Tibial nerve (tissue), 4 donors: ENCODE measurements around the gene CTRB2. TPM values are rescaled to one million over a fixed set of nuclear protein-coding genes. Genes with fewer than 3 reads are reported as not detected.
"Not testable (repeated sequence)": the region's sequence is repeated elsewhere in the genome, so short reads cannot be mapped to it uniquely, and the experiment has no call there.

Experiments used
- DNase-seq, 2 donors: peaks; one replicate each; pipeline ENCODE4 v3.0.0-alpha.2; 2019; ENCODE audit warnings: low spot score in 2 of 2
- H3K27ac ChIP-seq, 4 donors: fragments of 200-600 bp; sonication (generic) in 3 of 4; one replicate each; pipeline ENCODE4 v1.5.1; 2017 to 2019; ENCODE audit warnings: mild to moderate bottlenecking in 1 of 4
- H3K27me3 ChIP-seq, 2 donors: fragments of 200-600 bp; sonication (generic) in 1 of 2; one replicate each; pipeline versions ENCODE4 v1.5.1 to v1.6.0; 2017 to 2019
- H3K36me3 ChIP-seq, 3 donors: fragments of 200-600 bp; sonication (generic); one replicate each; pipeline ENCODE4 v1.5.1; 2018 to 2019
- H3K4me1 ChIP-seq, 4 donors: fragments of 200-600 bp; sonication (generic) in 3 of 4; one replicate each; pipeline ENCODE4 v1.5.1; 2017 to 2019
- H3K4me3 ChIP-seq, 4 donors: fragments of 200-600 bp; sonication (generic) in 3 of 4; one replicate each; pipeline ENCODE4 v1.5.1; 2017 to 2019; ENCODE audit warnings: mild to moderate bottlenecking in 1 of 4, moderate library complexity in 1 of 4
- H3K9me3 ChIP-seq, 4 donors: fragments of 200-600 bp; sonication (generic) in 3 of 4; one replicate each; pipeline ENCODE4 v1.5.1; 2017 to 2019
- EP300 ChIP-seq, 2 donors: sonication (generic); formaldehyde crosslinking; IDR thresholded peaks; one replicate each; pipeline ENCODE4 v1.6.1; 2017; ENCODE audit warnings: antibody characterized with exemption in 2 of 2, mild to moderate bottlenecking in 1 of 2
- POLR2A ChIP-seq, 2 donors: fragments of 450-650 bp; IDR thresholded peaks; one replicate each; pipeline ENCODE4 v1.6.1; 2017; ENCODE audit warnings: antibody characterized with exemption in 2 of 2, mild to moderate bottlenecking in 2 of 2, moderate library complexity in 2 of 2
- WGBS, 2 donors: methylation state at CpG; one replicate each; pipeline ENCODE4 v1.1.5; 2018; 5-methylcytosine and 5-hydroxymethylcytosine counted together
- total RNA-seq, 4 donors: library from RNA; depleted of rRNA; stranded (reverse); fragments of >200 nt; gene quantifications; one replicate each; pipeline ENCODE4 v1.1.0, GENCODE V29; 2016
- TF ChIP-seq, protein P1 (sequence below), 5 experiments: fragments of 200-600 bp in 3 of 5; fragments of 450-650 bp in 2 of 5; sonication (generic) in 3 of 5; IDR thresholded peaks; one replicate each; pipeline ENCODE4 v1.5.1; 2016 to 2019; ENCODE audit warnings: antibody characterized with exemption in 5 of 5, mild to moderate bottlenecking in 3 of 5, moderate library complexity in 2 of 5

CTRB2 gene
- total RNA-seq, 4 donors from 2014 or later = 4.2 to 45.0 (median 15.5) TPM

DNA sequence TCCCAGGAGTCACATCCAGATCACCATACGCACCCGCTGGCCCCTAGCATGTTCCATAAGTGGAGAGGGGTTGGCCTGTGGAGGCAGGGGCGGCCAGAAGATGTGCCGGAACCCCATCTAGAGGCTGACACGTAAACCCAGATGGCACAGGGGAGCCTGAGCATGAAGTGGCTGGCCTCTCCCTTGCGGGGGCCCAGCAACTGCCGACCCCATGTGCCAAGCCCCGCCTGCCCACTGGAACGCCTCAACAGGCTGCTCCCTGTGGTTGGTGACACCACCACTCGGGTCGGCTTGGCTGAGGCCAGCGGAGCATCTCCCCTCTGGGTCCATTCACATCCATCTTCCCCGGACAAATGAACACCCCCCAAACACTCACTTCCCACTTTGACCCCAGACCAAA is 35.0 kb upstream of the CTRB2 start:
- TF ChIP-seq EP300 (IDR thresholded peaks at IDR 0.05) = no peak
- TF ChIP-seq POLR2A (IDR thresholded peaks at IDR 0.05) = no peak
- TF ChIP-seq, protein P1, sequence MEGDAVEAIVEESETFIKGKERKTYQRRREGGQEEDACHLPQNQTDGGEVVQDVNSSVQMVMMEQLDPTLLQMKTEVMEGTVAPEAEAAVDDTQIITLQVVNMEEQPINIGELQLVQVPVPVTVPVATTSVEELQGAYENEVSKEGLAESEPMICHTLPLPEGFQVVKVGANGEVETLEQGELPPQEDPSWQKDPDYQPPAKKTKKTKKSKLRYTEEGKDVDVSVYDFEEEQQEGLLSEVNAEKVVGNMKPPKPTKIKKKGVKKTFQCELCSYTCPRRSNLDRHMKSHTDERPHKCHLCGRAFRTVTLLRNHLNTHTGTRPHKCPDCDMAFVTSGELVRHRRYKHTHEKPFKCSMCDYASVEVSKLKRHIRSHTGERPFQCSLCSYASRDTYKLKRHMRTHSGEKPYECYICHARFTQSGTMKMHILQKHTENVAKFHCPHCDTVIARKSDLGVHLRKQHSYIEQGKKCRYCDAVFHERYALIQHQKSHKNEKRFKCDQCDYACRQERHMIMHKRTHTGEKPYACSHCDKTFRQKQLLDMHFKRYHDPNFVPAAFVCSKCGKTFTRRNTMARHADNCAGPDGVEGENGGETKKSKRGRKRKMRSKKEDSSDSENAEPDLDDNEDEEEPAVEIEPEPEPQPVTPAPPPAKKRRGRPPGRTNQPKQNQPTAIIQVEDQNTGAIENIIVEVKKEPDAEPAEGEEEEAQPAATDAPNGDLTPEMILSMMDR (IDR thresholded peaks at IDR 0.05) = no peak
- peaks cover 3 to 97% (median 63%) of the 10 kb centered on the region in 4 donors for H3K4me1 ChIP-seq
- H3K27me3 ChIP-seq = no peaks in the 10 kb centered on the region
- no peaks in the 10 kb centered on the region for H3K9me3 ChIP-seq
- 71 to 72% methylated on average over 13 of the region's 13 CpGs for WGBS, 2 donors
- peaks cover 0 to 25% (median 0%) of the 10 kb centered on the region in 3 donors for H3K36me3 ChIP-seq
- peak overlapping the region in 2 of 4 donors; percentile 40 to 97 for H3K27ac ChIP-seq
- DNase-seq = no peak
- no peak overlapping the region for H3K4me3 ChIP-seq

DNA sequence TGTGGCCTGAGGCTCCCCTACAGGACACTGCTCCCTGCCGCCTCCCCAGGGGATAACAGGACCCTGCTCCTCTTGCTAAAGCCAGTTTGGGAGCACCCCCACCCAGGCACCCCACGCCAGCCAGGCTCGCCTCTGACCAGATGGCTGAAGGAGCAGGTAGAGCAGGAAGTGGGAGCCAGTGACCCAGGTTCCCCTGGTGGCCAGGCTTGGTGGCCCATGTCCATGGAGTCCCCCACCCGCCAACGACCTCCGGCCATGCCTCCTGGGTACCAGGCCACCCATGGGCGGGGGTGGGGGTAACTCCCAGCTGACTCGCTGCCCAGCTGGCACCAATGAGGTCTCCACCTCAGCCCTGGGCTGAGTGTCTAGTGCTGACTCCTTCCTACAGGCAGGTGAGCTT is 34.5 kb upstream of the CTRB2 start:
- no peak for DNase-seq
- 75 to 88% methylated on average over 1 to 7 of the region's 8 CpGs for WGBS, 2 donors
- no peaks in the 10 kb centered on the region for H3K9me3 ChIP-seq
- H3K27ac ChIP-seq = peak overlapping the region in 2 of 4 donors; percentile 40 to 97
- H3K4me3 ChIP-seq = no peak overlapping the region
- H3K27me3 ChIP-seq = no peaks in the 10 kb centered on the region
- TF ChIP-seq EP300 (IDR thresholded peaks at IDR 0.05) (no peak), POLR2A (IDR thresholded peaks at IDR 0.05) (no peak)
- TF ChIP-seq, protein P1 (IDR thresholded peaks at IDR 0.05) = no peak
- peaks cover 0 to 25% (median 0%) of the 10 kb centered on the region in 3 donors for H3K36me3 ChIP-seq
- H3K4me1 ChIP-seq = peaks cover 3 to 91% (median 59%) of the 10 kb centered on the region in 4 donors

DNA sequence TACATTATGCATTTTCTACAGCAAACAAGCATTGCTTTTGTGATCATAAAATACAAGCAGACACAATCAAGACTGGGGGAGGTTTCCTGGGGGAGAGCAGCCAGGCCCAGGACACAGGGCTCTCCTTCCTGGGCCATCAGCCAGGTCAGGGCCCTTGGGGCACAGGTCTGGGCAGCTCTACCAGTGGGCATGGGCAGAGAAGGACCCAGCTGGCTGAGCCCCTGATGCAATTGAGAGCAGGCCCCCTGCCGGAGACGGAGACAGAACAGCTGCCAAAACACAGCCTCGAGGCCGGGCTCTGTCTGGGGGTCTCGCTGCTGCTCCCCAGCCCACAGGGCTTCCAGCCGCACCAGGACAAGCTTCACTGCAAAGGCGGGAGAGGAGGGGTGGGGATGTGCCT is 33.7 kb upstream of the CTRB2 start:
- DNase-seq, H3K27me3 ChIP-seq, H3K9me3 ChIP-seq, H3K4me3 ChIP-seq: not testable (repeated sequence)
- peak overlapping the region in 2 of 4 donors; percentile 86 to 92 for H3K27ac ChIP-seq
- WGBS, 2 donors = 31 to 66% methylated on average over 2 to 7 of the region's 7 CpGs
- H3K4me1 ChIP-seq = peaks cover 3 to 84% (median 52%) of the 10 kb centered on the region in 4 donors
- H3K36me3 ChIP-seq = peaks cover 0 to 33% (median 0%) of the 10 kb centered on the region in 3 donors

DNA sequence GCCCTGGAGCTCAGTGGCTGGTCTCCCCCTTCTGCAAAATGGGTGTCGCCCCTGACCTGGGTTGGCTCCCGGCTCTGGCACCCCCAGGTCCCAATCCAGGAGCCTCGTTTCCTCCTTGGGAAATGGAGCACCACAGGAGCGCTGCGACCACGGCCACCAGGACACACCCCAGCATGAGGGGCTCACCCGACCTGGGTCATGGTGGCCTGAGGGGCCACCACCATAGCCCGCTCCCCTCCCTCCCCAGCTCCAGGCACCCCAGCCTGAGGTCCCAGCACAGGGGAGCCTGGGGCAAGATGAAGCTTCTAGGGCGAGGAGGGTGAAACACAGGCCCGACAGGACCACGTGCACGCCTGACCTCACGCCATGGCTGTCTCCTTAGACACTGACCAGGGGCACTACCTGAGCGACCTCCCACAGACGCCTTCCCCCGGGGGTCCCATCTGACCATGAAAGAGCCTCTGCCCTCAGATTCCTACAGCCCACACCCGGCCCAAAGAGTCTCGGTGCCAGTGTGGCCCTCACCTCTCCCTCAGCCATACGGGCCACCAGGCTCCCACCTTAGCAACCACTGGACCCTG is 32.7 kb upstream of the CTRB2 start:
- H3K4me3 ChIP-seq = no peak overlapping the region
- TF ChIP-seq POLR2A (IDR thresholded peaks at IDR 0.05) = no peak
- TF ChIP-seq EP300 (IDR thresholded peaks at IDR 0.05) = no peak
- TF ChIP-seq, protein P1 (IDR thresholded peaks at IDR 0.05) = no peak
- peak overlapping the region; percentile 25 to 92 (median 77) for H3K27ac ChIP-seq
- peaks cover 3 to 84% (median 43%) of the 10 kb centered on the region in 4 donors for H3K4me1 ChIP-seq
- WGBS, 2 donors = 62 to 73% methylated on average over 7 to 16 of the region's 19 CpGs
- peaks cover 0 to 43% (median 0%) of the 10 kb centered on the region in 3 donors for H3K36me3 ChIP-seq
- DNase-seq = no peak
- no peaks in the 10 kb centered on the region for H3K9me3 ChIP-seq
- H3K27me3 ChIP-seq = no peaks in the 10 kb centered on the region

DNA sequence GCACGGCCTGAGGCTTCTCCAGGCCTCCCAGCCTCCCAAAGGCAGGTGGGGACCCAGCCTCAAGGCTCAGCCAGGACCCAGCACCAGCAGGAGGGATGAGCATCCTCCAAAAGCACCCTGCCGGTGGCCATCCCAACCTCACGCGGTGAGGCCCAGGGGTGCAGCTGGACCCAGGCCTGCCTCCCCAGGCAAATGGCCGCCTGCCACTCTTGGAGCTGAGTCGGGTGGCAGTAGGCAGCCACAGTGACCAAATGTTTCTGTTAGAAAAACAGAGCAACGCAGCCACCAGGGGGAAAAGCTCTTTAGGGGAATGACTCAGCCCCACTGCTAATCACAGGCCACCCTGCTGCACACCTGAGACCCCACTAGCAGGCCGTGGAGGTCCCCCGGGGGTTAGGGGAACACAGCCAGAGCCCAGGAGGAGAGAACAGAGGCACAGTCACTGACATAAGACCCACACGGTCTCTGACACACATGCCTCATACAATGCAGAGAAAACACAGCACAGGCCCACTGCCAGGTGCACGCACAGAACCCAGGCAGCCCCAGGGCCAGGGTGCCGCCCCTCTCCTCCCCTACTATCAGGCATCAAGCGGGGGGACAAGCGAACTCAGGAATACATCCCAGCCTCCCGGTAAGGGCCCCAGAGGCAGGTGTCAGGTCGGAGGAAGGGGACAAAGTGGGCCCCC is 32.0 kb upstream of the CTRB2 start:
- peaks cover 3 to 84% (median 42%) of the 10 kb centered on the region in 4 donors for H3K4me1 ChIP-seq
- no peaks in the 10 kb centered on the region for H3K9me3 ChIP-seq
- no peak for DNase-seq
- H3K36me3 ChIP-seq = peaks cover 0 to 46% (median 0%) of the 10 kb centered on the region in 3 donors
- H3K4me3 ChIP-seq = no peak overlapping the region
- 32 to 46% methylated on average over 8 to 12 of the region's 16 CpGs for WGBS, 2 donors
- no peaks in the 10 kb centered on the region for H3K27me3 ChIP-seq
- TF ChIP-seq POLR2A (IDR thresholded peaks at IDR 0.05) (no peak), EP300 (IDR thresholded peaks at IDR 0.05) (no peak)
- TF ChIP-seq, protein P1 (IDR thresholded peaks at IDR 0.05) = no peak
- H3K27ac ChIP-seq = peak overlapping the region; percentile 25 to 92 (median 77)
